GM21390 (cell line): ENCODE data around the gene LPP.
A peak's percentile ranks its signal among the peaks of the same experiment; 100 is the strongest.

Experiments
- ATAC-seq: cut with Tn5 transposase; IDR thresholded peaks from one replicate; pipeline ENCODE4 v1.9.1; 2021; ENCODE audit not compliant: unreplicated experiment

LPP gene

DNA sequence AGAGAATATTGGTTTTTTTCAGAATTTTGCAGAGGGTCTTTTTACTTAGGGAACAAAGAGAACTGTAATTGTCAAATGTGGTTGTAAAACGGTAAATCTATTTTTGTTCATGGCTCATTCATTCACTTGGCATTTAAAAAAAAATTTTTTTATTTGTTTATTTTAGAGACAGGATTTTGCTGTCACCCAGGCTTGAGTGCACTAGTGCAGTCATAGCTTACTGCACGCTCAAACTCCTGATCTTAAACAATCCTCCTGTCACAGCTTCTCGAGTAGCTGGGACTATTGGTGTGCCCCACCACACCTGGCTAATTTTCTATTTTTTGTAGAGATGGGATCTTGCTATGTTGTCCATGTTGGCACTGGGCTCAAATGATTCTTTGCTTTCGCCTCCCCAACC is 301.8 kb downstream of the LPP start:
- ATAC-seq, result no peak

DNA sequence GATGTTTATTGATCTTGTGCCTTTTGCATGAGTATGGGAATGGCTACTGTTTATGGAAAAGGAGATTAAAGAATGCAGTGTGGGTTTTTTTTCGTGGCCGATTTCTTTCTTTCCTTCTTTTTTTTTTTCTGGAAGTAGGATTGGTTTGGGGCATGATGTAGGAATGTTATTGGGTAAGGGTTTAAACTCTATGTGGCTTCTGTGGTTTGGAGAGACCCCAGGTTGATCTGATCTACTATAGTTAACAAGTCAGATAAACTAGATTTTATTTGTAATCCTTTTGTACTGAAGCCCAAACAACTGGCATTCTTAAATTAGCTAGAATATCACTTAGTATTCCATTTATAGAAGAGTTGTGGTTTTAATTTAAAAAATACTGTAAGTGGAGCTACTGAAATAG is 304.8 kb downstream of the LPP start:
- ATAC-seq, result no peak

DNA sequence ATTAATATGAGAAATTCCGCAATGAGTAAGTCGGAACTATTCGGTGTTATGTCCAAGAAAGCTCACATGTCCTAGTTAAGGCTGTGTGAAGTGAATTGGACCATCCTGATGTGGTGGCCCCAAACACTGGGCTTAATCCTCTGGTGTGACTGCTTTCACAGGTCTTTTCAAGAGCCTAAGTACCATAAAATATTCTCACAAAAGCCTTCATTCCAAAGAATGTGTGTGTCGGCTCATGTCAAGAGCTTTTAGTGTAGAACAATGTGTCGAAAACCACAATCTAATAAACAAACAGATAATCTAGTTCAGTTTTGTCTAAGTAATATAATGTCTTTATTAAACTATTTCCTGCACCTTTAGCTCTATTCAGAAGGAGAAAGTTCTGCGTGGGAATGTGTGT is 311.4 kb downstream of the LPP start:
- ATAC-seq, result no peak

DNA sequence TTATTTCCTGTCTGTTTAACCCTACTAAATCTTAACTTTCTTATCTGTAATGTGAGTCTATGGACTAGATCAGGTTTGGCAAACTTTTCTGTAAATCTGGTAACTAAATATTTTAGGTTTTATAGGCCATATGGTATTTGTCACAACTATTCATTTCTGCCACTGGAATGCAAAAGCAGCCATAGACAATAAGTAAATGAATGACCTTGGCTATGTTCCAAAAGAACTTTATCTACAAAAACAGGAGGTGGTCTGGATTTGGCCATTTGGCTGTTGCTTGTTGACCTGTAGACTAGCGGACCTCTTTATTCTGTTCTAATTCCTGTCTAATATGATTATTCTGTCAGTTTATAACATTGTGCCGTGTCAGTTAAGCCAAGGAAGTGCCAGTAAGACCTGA is 314.2 kb downstream of the LPP start:
- no peak for ATAC-seq

DNA sequence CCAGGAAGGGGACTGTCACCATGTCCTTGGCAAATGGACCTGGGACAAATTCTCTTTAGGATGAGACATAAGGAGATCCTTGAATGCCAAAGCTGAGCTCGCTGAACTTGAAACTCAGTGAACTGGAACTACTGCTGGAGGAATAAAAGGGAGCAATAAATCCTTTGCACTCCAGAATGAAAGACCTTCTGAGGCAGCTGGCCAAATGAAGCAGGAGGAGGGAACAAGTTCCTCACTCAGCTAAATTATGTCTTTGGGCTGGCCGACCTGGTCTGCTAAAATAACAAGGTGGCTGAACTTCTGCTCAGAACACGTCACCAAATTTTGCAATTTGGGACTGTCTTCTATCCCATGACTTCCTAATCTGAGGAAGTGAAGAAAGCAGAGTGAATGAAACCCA is 314.7 kb downstream of the LPP start:
- no peak for ATAC-seq

DNA sequence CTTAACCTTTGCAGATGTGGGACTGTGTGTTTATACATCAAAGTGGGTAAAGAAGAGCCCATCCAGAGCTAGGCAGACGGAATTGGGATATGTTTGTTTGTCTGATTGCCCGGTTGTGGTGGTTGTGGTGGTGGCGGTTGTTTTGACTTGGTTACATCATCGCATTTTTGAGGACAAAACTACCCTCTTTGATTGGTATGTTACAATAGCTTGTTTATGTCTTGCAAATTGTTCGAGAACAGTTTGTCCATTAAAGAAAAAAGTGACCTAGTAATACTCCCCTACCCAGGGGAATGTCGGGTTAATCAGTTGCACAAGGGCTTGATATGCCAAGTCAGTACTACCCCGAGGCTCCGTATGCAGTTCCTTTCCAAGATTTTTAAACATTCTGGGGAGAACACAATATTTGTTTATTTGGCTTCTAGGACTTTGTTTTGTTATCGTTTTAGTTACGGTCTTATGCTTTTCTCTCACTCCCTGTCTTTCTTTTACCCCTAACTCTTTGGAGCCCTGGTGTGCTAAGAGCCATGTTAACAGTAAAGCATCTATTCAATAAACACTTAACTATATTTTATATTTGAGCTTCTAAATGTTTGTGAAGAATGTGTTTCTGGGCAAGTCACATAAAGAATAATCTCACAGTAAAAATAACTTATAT is 315.4 kb downstream of the LPP start:
- ATAC-seq, result no peak

DNA sequence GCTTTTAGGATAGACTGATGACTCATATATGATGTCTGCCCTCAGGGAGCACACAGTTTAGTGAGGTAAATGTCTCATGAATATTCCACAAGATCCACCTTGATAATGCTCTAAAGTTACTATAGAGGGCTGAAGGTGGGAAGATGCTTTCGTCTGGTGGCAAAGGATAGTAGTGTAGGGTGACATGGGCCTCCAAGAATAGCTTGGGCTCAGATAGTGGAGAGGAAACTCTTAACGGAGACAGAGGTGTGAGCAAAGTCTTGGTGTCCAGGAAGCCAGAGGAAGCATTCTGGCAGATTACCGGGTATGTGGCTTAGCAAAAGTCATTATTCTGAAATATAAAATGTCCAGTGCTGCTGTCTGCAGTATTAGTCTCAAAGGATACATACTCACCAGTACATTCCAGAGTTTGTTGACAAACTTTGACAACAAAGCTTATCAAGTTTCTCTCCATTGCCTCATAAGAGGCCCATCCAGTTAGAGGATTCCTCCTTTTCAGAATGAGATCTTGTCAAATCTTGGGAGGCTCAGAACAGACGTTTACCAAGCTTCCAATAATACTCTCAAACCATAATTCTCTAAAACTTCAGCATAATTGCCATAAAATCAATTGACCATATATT is 316.7 kb downstream of the LPP start:
- no peak for ATAC-seq

DNA sequence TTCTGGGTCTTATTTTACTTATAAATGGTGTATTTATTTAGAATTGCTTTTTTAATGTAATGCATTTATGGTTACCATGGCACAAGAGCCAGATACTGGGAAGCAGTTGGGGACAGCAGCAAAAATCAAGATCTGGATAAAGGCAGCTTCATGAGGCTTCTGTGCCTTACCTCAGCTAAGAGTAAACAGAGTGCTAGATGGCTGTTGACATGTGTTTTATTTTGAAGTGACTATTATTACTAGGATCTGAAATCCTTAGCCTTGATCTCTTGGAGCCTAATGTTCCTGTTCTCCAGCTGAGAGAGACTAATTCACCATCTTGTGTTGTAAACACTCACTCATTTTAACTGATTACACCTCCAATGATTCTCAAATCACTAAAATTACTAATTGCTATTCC is 317.8 kb downstream of the LPP start:
- ATAC-seq, result no peak

DNA sequence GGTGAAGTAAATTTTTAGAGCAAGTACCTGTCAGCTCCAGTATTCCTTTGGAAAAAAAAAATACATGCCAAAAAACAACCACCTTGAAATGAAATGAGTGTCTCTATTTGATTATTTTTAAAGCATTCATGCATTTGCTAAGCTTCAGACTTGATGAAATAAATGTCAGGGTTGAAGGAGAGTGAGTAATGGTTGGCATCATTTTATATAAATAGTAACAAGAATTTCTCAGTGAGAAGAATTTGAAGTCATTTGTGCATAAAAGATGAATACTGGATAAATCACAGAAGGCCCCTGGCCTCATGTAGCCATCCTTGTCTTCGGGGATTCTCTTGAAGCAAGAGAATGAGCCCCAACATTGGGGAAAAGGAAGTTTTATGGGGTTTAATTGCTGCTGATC is 318.4 kb downstream of the LPP start:
- ATAC-seq, result no peak

DNA sequence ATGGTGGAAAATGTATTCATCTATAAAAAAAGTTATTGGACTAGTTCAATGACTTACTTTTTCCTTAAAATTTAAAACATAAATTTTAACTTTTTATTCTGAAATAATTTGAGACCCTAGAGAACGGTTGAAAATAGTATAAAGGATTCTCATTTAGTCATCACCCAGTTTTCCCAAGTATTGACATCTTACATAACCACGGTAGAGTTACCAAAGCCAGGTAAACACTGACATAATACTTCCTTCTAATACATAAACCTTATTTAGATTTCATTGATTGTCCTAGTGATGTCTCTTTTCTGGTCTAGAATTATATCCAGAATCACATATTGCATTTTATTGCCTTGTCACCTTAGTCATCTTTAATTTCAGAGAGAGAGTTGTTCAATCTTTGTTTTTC is 319.1 kb downstream of the LPP start:
- no peak for ATAC-seq

DNA sequence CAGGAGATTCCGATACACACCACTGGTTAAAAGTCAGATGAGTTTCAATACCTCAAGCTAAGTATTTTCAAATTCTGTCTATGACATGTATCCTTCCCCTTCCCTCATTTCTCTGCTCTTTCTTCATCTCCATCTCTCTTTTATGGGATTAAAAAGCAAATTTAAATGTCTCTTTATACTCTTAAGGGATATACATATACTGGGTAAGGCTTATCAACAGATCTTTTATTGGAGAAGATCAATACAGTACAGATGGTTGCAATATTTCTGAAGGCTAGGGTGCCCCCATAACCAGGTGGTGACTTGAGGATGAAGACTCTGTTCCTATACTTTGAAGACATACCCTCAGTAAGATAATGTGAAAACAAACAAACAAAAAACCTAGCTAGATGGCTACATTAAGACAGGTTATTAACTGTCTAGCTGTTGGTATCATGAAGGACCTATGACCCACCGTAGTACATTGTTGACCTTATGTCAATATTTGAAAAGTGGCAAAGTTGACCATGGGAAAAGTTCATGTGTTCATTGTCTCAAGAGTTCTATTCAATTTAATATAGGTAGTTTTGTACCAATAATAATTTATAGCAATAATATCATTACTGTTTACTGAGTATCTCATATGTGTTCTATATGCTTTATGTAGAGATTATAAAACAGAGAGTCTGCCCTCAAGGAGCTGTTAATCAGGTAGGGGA is 319.8 kb downstream of the LPP start:
- no peak for ATAC-seq

DNA sequence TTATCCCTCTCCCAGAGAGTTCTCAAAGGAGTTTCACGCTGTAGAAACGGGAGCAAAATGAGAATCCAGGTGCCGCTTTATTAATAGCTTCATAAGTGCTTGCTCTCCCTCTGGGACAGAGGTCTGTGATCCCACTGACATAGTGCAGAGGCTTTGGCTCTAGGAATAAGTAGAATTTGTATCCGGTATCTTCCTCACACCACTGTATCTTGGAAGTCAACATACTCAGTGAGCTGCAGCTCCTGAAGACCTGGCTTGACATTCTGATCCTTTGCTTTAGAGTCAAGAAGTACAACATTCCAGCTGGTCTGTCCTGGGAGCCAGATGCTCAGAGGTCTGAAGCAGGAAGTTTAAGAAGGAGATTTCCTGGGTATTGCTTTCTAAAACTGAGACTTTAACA is 323.0 kb downstream of the LPP start:
- no peak for ATAC-seq

DNA sequence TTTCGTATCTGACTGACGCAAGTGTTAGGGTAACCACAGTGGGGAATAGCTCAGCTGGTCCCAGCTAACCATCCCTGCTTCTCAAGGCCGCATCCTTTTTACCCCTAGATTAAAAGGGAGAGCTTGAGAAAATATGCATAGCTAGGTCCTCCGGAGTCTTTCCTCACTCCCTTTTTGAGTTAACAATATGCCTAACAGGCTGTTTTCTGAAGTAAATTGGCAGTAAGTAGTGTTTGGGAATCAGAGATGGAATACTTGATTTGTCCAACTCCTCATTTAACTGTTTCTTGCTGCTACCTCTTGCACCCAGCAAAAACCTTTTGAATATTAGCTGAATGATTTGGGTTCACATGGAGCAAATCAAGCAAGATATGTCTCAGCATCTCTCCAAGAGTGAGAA is 326.1 kb downstream of the LPP start:
- no peak for ATAC-seq

DNA sequence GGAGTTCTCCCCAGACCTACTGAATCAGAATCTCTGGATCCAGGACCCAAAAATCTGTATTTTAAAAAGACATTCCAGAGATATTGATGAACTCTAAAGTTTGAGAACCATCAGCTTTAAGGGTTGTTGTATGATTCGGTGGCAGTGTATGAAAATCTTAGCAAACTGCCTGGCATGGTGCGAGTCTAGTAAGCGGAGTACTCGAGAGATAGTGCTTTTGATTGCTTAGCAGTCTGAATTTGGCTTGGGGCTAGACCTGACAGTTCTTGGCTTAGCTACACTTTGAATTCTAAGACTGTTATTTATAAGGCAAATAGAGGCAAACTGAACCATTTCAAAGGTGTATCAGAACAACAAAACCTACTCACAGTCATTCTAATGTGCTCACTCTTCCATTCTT is 329.0 kb downstream of the LPP start:
- no peak for ATAC-seq

DNA sequence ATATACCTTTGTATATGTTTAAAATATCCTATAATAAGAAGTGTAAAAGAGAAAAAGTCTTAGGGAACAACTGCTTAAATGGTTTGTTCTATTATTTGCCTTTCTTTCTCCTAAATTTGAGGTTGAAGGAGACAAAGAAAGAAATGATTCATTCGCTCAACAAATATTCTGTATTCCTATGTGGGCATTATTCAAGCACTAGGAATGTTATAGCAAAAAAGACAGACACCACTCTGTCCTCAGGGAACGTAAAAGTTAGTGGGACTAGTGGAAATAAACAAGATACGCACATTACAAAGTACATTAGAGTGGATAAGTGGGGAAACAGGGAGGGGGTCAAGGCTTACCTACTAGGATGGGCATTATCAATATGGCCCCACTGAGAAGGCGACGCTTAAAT is 332.2 kb downstream of the LPP start:
- no peak for ATAC-seq

DNA sequence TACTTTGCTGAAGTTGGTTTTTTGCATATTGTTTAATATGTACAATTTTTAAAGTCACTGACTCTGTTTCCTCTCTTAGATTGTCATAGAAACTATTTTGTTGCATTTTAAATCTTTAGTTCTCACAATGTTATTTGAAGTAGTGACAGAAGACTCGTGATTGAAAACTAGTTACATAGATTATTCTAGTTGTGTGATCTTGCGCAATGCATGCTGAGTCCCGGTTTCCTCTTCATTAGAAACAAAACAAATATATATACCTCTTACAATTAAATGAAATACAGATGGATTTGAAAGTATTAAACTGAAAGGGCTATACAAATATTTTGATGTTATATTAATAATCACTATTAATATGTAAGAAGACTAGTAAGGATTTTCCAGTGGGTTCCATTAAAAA is 333.0 kb downstream of the LPP start:
- ATAC-seq, result no peak

DNA sequence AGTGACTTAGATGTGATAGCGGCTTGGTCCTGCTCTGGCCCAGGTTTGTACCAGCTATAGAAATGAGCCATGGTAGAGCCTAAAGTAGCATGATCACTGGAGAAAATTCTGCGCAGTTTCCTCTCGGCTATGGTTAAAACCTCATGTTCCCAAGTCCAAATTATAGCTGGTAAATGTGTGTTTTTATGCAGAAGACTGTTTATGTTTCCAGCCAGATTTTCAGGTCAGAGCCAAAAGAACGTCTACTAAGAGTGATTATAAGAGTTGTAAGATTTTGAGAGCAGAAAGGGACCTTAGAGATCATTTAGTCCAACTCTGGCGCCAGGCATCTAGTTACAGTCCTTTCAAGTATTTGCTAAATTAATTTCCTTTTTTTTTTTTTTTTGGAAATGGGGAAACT is 333.7 kb downstream of the LPP start:
- no peak for ATAC-seq

DNA sequence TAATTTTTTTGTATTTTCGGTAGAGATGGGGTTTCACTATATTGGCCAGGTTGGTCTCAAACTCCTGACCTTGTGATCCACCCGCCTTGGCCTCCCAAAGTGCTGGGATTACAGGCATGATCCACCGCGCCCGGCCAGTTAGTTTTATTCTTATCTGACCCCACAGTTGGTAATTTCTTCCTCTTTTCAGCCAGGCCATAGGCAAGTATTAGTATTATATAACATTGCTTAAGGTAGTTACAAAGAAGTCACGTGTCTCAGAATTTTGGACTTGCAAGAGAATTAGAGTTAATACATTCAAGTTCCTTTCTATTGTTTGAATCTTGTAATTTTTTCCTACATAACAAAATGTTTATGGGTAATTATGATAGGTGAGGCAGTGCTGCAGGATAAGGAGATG is 334.8 kb downstream of the LPP start:
- ATAC-seq, result no peak

DNA sequence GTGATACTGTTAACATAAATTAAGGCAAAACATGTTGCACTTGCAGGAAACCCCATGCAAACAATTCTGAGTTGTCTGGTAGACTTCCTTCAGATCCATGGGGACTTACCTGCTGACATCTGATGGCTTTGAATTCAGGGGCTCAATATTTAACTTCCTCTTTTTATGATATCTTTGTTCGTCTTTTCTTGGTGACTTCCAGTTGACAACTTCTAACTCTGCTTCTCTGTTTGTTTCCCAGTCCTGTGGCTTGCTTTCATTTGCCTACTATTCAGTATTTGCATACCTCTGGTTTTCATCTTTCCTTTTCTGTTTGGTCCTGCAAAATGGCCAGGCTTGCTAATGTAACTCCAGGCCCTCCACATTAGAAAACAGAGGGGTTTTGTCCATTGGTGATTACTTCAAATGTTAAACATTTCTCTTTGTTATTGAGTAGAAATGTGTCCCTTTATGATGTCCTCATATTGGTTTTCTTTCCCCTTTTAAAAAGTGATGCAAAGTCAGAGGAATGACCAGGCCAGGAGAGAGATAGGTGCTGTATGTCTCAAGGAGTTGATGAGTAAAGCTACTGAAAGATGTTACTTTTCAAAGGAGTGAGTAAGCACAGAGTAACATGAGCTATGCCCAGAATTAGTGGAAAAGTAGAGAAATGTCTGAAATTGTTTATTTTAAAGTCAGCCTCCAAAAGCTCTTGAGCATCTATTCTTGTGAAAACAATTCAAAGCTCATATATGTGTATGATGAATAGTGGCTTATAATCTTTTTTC is 335.9 kb downstream of the LPP start:
- peak; percentile 69 for ATAC-seq

DNA sequence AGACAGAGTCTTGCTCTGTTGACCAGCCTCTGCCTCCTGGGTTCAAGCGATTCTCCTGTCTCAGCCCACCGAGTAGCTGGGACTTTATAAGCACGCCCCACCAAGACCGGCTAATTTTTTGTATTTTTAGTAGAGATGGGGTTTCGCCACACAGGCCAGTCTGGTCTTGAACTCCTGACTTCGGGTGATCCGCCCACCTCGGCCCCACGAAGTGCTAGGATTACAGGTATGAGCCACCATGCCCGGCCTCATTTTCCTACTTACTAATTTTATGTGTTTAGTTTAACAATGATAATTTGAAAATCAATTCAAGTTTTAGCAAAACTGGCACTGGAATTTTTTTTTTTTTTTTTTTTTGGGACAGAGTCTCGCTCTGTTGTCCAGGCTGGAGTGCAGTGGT is 336.5 kb downstream of the LPP start:
- no peak for ATAC-seq

DNA sequence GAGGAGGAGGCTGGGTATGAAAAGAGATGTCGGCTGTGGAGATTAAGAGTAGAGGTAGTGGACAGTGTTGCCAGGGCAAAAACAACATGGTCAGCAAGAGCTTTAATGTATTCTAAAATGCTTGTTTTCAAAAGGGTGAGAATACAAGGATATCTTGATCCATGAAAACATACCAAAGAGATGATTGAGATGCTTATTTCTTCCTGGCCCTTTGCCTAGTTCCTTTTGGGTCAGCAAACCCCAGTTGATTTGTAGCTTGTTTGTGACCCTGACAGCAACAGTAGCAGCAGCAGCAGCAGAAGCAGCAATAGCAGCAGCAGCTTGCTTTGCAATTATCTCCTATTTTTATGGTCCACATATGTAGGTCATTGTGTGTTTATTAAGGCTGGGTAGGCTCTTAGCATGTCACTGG is 337.3 kb downstream of the LPP start:
- no peak for ATAC-seq

DNA sequence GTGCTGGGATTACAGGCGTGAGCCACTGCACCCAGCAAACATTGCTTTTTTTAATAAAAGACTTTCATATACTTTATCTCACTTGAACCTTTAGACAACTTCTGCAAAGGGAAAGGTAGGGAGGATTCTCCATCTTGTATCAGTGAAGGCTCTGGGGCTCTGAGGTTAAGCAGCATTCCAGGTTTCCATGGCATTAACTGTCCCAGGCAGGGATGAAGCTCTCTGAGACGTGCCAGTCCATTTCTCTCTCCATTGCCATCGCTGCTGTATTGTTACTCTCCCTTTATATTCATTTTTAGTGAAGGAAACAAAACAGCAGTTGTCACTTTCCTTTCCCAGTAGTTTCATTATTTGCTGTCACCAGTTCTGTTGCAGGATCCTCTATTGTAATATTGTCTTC is 342.4 kb downstream of the LPP start:
- no peak for ATAC-seq
